MM.1S (cell line): ENCODE data around the gene DDOST.
"Not testable (repeated sequence)": the region's sequence is repeated elsewhere in the genome, so short reads cannot be mapped to it uniquely, and the experiment has no call there.

ENCODE experiments used
- DNase-seq: peaks from one replicate; pipeline ENCODE4 v3.0.0-alpha.2; 2015
- H2AFZ ChIP-seq: fragments of 300-600 bp; sonication (generic); 2 replicates; pipeline ENCODE4 v1.6.0; 2016; ENCODE audit warnings: antibody characterized with exemption, low read length
- H3F3A ChIP-seq: fragments of 300-600 bp; sonication (generic); 2 replicates; pipeline ENCODE4 v1.6.1; 2016; ENCODE audit warnings: mild to moderate bottlenecking, antibody characterized with exemption, low read length, moderate library complexity, mixed read lengths; ENCODE audit not compliant: insufficient read depth
- H3K27ac ChIP-seq: fragments of 300-600 bp; sonication (generic); 2 replicates; pipeline ENCODE4 v1.5.1; 2016; ENCODE audit warnings: mild to moderate bottlenecking, low read length
- H3K27me3 ChIP-seq: fragments of 300-600 bp; sonication (generic); replicated peaks from 2 replicates; pipeline ENCODE4 v1.6.0; 2016; ENCODE audit warnings: low read length; ENCODE audit not compliant: insufficient read depth
- H3K36me3 ChIP-seq: fragments of 300-600 bp; sonication (generic); replicated peaks from 2 replicates; pipeline ENCODE4 v1.6.1; 2016; ENCODE audit warnings: mild to moderate bottlenecking, low read length, mixed read lengths; ENCODE audit not compliant: insufficient read depth
- H3K4me1 ChIP-seq: fragments of 300-600 bp; sonication (generic); 2 replicates; pipeline ENCODE4 v1.6.1; 2016; ENCODE audit warnings: low read length, mixed read lengths
- H3K4me2 ChIP-seq: fragments of 300-600 bp; sonication (generic); 2 replicates; pipeline ENCODE4 v1.6.0; 2016; ENCODE audit warnings: low read depth, low read length
- H3K4me3 ChIP-seq: fragments of 300-600 bp; sonication (generic); 2 replicates; pipeline ENCODE4 v1.5.1; 2016; ENCODE audit warnings: low read length, mixed read lengths
- H3K79me2 ChIP-seq: fragments of 300-600 bp; sonication (generic); 2 replicates; pipeline ENCODE4 v1.6.1; 2016; ENCODE audit warnings: mixed run types, low read length, mixed read lengths
- H3K9ac ChIP-seq: fragments of 300-600 bp; sonication (generic); 2 replicates; pipeline ENCODE4 v1.6.1; 2016; ENCODE audit warnings: low read length, mixed read lengths
- H3K9me2 ChIP-seq: fragments of 300-600 bp; sonication (generic); replicated peaks from 2 replicates; pipeline ENCODE4 v1.6.1; 2016; ENCODE audit warnings: mild to moderate bottlenecking, low read length, mixed read lengths; ENCODE audit not compliant: insufficient read depth
- H3K9me3 ChIP-seq: fragments of 300-600 bp; sonication (generic); replicated peaks from 2 replicates; pipeline ENCODE4 v1.6.1; 2016; ENCODE audit warnings: mild to moderate bottlenecking, low read length, mixed read lengths; ENCODE audit not compliant: insufficient read depth
- H4K20me1 ChIP-seq: fragments of 300-600 bp; sonication (generic); 2 replicates; pipeline ENCODE4 v1.6.1; 2016; ENCODE audit warnings: mild to moderate bottlenecking, low read length, moderate library complexity, mixed read lengths; ENCODE audit not compliant: insufficient read depth
- CTCF ChIP-seq: fragments of 300-600 bp; sonication (generic); IDR thresholded peaks from 2 replicates; pipeline ENCODE4 v1.5.1; 2016; ENCODE audit warnings: antibody characterized with exemption, low read length, mixed read lengths
- EZH2 ChIP-seq: fragments of 300-600 bp; sonication (generic); optimal IDR thresholded peaks from 2 replicates; pipeline ENCODE3; 2017; ENCODE audit warnings: low read depth, mild to moderate bottlenecking, antibody characterized with exemption, low read length, mixed read lengths
- EZH2phosphoT487 ChIP-seq: fragments of 300-600 bp; sonication (generic); IDR thresholded peaks from 2 replicates; pipeline ENCODE4 v1.6.1; 2018; ENCODE audit warnings: antibody characterized with exemption, low read length

DDOST gene

GRCh38 chr1:20678599-20678998 is 17.4 kb upstream of the DDOST start:
- Histone ChIP-seq H3K4me1 (peaks cover 10% of the 10 kb centered on the region), H3K79me2 (no peaks in the 10 kb centered on the region), H3K4me2 (peak overlapping the region; percentile 60; the same call in 1 of the 2 replicates), H3K9me2 (no peaks in the 10 kb centered on the region), H3K9ac (no peak overlapping the region), H2AFZ (no peak overlapping the region), H3K27me3 (peaks cover 84% of the 10 kb centered on the region), H3K36me3 (no peaks in the 10 kb centered on the region), H3K9me3 (no peaks in the 10 kb centered on the region), H3K27ac (no peak overlapping the region), H4K20me1 (peaks cover 3% of the 10 kb centered on the region), H3F3A (peaks cover 6% of the 10 kb centered on the region), H3K4me3 (no peak overlapping the region)
- DNase-seq: peak; percentile 85
- TF ChIP-seq CTCF: no peak
- no peak for TF ChIP-seq EZH2phosphoT487
- TF ChIP-seq EZH2: no peak

- H3K9me2 ChIP-seq, H3K4me3 ChIP-seq, H3K27ac ChIP-seq, H2AFZ ChIP-seq, H4K20me1 ChIP-seq, DNase-seq, H3K9me3 ChIP-seq, H3F3A ChIP-seq, H3K36me3 ChIP-seq, H3K79me2 ChIP-seq, H3K4me2 ChIP-seq, H3K4me1 ChIP-seq, H3K9ac ChIP-seq: not testable (repeated sequence)
- H3K27me3 ChIP-seq: peaks cover 81% of the 10 kb centered on the region
Observed at GRCh38 chr1:20673626-20674025, 12.5 kb upstream of the DDOST start.

- no peaks in the 10 kb centered on the region for H3K9me2 ChIP-seq
- H3K27ac ChIP-seq: no peak overlapping the region
- H3K27me3 ChIP-seq: peaks cover 77% of the 10 kb centered on the region
- no peaks in the 10 kb centered on the region for H3K79me2 ChIP-seq
- H3K9ac ChIP-seq: no peak overlapping the region
- H3K4me1 ChIP-seq: no peaks in the 10 kb centered on the region
- no peak for TF ChIP-seq EZH2
- no peak for TF ChIP-seq EZH2phosphoT487
- no peak for TF ChIP-seq CTCF
- DNase-seq: no peak
- no peaks in the 10 kb centered on the region for H4K20me1 ChIP-seq
- H3K9me3 ChIP-seq: no peaks in the 10 kb centered on the region
- no peak overlapping the region for H3K4me3 ChIP-seq
- H3K36me3 ChIP-seq: no peaks in the 10 kb centered on the region
- no peak overlapping the region for H2AFZ ChIP-seq
- no peak overlapping the region for H3K4me2 ChIP-seq
- no peaks in the 10 kb centered on the region for H3F3A ChIP-seq
Observed at GRCh38 chr1:20672265-20672632, 11.1 kb upstream of the DDOST start.

- Histone ChIP-seq H3K9me2 (no peaks in the 10 kb centered on the region), H3K9me3 (no peaks in the 10 kb centered on the region), H4K20me1 (no peaks in the 10 kb centered on the region), H3K4me3 (no peak overlapping the region), H2AFZ (no peak overlapping the region), H3K27ac (no peak overlapping the region), H3K9ac (no peak overlapping the region), H3K27me3 (peaks cover 64% of the 10 kb centered on the region), H3K4me1 (no peaks in the 10 kb centered on the region), H3K79me2 (no peaks in the 10 kb centered on the region), H3F3A (no peaks in the 10 kb centered on the region), H3K36me3 (no peaks in the 10 kb centered on the region), H3K4me2 (no peak overlapping the region)
- DNase-seq: no peak
- TF ChIP-seq EZH2: no peak
- TF ChIP-seq CTCF: no peak
- TF ChIP-seq EZH2phosphoT487: no peak
Observed at GRCh38 chr1:20670936-20671335, 9.8 kb upstream of the DDOST start.
